Cardiac fibroblast (primary cell): ENCODE measurements around the gene PMS1.

ENCODE experiments used
- DNase-seq, 2 donors: peaks; one replicate each; pipeline versions ENCODE4 v3.0.0 to v3.0.0-alpha.2; 2010; ENCODE audit warnings: low read depth in 2 of 2
- H3K4me3 ChIP-seq, 2 donors: replicated peaks in 1 of 2; 1 replicate in 1 of 2; 2 replicates in 1 of 2; pipeline ENCODE4 v1.5.1; 2011; ENCODE audit warnings: low read depth in 2 of 2, low read length in 2 of 2, mild to moderate bottlenecking in 2 of 2, moderate library complexity in 1 of 2
- TF ChIP-seq, protein P1 (sequence below): IDR thresholded peaks from one replicate; pipeline ENCODE4 v1.5.1; 2011; ENCODE audit warnings: low read depth, mild to moderate bottlenecking, low read length, inconsistent platforms

PMS1 gene

DNA sequence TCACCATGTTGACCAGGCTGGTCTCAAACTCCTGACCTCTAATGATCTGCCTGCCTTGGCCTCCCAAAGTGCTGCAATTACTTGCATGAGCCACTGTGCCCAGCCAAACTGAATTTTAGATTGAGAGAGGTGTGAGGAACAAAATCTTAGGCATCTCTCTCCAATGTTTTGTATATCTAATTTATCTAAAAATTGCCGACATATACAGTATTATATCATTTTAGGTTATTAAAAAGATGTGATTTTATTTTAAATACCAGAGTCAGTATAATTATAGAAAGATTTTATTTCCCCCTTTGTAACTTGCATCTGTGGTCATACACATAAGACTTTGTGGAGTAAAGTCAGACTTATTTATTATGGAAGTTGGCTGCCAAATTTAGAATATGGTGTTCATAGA, 10.1 kb downstream of the PMS1 start:
- TF ChIP-seq, protein P1, sequence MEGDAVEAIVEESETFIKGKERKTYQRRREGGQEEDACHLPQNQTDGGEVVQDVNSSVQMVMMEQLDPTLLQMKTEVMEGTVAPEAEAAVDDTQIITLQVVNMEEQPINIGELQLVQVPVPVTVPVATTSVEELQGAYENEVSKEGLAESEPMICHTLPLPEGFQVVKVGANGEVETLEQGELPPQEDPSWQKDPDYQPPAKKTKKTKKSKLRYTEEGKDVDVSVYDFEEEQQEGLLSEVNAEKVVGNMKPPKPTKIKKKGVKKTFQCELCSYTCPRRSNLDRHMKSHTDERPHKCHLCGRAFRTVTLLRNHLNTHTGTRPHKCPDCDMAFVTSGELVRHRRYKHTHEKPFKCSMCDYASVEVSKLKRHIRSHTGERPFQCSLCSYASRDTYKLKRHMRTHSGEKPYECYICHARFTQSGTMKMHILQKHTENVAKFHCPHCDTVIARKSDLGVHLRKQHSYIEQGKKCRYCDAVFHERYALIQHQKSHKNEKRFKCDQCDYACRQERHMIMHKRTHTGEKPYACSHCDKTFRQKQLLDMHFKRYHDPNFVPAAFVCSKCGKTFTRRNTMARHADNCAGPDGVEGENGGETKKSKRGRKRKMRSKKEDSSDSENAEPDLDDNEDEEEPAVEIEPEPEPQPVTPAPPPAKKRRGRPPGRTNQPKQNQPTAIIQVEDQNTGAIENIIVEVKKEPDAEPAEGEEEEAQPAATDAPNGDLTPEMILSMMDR, result no peak
- DNase-seq, result no peak
- no peak overlapping the region for H3K4me3 ChIP-seq

DNA sequence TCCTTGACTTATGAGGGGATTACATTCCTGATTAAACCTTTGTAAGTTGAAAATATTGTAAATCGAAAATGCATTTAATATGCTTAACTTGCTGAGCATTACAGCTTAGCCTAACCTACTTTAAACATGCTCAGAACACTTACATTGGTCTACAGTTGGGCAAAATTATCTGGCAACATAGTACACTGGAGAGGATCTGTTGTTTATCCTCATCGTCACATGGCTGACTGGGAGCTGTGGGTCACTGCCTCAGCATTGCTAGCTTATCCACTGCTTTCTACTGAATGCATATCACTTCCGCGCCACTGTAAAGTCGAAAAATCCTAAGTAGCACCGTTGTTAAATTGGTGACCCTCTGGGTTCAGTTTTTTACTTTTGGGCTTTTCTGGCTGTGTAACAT, 13.7 kb downstream of the PMS1 start:
- TF ChIP-seq, protein P1, result no peak
- DNase-seq, result no peak
- no peak overlapping the region for H3K4me3 ChIP-seq

DNA sequence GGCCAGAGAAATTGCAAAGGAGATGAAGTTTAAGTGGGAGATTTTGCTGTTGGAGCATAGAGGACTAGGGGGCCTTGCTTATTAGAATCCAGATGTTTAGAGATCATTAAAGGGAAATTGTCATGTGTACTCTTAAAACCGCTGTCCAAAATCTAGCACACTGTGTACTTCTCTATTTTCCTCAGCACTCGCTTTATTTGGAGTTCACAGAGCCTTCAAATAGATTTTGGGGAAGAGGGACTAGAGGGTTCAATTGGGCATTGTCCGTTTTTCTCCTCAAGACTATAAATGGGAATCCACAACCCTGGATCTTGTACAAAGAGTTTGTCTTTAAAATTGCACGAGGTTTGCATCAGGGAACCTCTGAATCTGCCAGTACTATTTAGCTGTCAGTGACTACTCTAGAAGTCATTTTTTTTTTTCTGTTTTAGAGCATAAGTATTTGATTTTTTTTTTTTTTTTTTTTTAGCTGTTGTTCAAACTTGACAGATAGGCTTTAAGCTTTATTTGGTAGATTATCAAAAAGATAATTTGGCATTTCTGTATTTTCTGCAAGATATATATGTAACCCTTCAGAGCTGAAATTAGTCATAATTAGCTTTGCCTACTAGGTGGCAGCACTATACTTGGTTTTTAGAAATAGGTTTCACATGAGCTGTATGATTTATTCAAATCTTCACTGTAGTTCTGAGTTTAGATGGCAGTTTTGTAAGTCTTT, 14.2 kb downstream of the PMS1 start:
- TF ChIP-seq, protein P1, result peak; percentile 46
- H3K4me3 ChIP-seq, result no peak overlapping the region
- peak; percentile 75 for DNase-seq

DNA sequence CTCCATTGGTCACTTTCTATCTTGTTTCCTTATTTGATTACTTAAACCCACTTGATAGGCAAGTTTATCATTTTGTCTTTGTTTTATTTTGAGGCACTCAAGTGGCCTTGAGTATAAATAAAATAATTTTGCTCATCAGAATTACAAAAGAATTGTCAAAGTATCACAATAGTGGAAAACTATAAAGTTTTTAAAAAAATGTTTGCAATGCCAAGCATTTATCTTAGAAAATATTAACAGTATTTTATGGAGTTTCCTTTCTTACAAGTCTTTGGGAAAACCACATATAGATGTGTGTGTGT, 14.7 kb downstream of the PMS1 start:
- TF ChIP-seq, protein P1, result no peak
- H3K4me3 ChIP-seq, result no peak overlapping the region
- DNase-seq, result no peak

DNA sequence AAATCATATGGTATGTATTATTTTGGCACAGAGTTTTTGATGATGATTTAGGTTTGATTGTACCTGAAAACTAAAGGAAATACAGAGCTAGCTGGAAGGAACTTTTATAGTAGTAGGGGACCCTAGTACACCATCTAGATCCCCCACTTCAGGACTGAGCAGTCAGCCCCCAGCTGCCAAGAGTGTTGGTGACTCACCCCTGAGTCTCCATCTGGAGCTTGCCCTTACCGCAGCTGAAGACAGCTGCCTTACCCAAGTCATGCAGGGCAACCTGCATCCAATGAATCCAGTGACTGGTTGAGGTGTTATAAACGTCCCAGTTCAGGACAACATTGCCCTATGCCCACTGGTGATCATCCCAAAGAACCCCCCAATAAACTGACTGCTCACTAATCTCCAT, 15.3 kb downstream of the PMS1 start:
- DNase-seq, result peak; percentile 44 to 74
- H3K4me3 ChIP-seq, result no peak overlapping the region
- TF ChIP-seq, protein P1, result no peak

DNA sequence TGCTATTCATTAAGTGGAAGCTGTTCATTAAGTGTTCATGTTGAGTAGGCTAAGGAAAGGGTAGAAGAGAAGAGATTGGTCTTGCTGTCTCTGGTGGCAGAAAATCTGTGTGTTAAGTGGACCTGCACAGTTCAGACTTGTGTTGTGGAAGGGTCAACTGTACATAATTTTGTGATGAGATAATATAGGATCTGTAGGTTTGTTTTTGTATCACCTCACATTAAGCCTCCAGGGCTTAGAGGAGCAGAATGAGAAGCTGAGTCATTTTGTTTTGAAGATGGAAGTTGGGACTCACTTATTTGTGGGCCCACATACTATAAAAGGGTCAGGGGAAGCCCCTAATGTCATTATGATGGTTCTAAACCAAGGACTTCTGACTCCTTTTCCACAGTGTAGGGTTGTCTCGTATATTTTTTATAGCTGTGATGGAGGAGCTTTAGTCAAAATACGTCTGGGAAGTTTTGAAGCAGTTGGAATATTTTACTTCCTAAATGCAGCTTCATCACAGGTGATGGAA, 18.2 kb downstream of the PMS1 start:
- TF ChIP-seq, protein P1, result no peak
- H3K4me3 ChIP-seq, result no peak overlapping the region
- DNase-seq, result no peak

DNA sequence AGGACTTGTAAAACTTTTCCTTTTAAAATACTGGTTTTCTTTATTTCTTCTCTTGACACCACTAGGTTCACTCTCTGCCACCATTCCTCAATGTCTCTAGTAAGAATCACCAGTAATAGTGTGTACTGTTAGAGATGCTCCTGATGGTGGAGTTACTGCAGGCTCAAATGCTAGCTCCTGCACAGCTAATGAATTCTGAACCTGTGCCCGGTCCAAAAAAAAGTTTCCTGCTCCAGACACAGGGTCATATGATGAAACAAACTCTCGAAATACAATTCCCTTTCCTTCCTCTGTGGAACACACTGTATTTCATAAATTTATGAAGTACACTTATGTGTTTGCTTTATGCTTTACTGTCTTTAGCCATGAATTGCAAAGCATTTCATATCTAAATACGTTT, 19.2 kb downstream of the PMS1 start:
- peak in 1 of 2 donors; percentile 14 for DNase-seq
- TF ChIP-seq, protein P1, result no peak
- H3K4me3 ChIP-seq, result no peak overlapping the region
